GM21423 (cell line): ENCODE data around the gene PGK2.

ENCODE experiments used
- ATAC-seq: cut with Tn5 transposase; IDR thresholded peaks from one replicate; pipeline ENCODE4 v1.9.1; 2021; ENCODE audit warnings: mild to moderate bottlenecking, moderate library complexity; ENCODE audit not compliant: unreplicated experiment

PGK2 gene

DNA sequence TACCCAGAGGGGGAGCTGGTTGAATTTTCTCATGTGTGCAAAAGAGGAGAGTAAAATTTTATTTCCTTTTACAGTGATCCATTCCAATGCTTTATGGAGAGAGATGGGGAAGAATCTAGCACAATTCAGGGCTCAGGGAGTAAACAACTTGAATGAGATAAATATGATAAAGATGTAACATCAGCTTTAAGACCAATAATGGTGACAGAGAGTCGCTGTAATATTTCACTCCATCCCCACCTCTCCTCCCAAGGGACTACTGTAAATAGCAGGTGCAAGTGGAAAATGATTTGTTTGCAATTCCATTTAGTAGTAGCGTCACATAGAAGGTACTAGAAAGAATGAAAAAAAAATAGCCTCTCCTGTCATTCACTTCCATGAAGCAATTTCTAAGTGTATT is 47.7 kb downstream of the PGK2 start:
- no peak for ATAC-seq

DNA sequence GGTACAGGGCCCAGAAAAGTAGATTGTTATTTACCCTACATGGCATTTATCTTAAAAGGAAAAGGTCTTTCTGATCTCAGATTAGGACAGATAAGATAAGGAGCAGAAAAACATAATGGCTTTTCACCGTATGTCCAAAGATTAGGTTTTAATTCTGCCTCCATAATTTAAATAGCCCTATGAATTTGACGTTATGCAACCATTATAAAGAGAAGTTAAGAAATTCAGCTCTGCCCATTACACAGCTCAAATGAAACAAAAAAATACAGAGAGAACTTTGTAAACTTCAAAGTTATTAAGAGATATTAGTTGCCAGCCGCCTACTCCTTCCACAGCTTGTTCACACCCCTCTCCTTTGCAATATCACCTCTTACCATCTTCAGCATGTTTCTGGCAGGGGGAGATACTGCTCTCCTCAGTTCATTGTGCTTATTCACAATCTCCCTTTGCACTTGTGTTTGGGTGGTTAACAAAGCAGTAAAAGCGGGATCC is 51.0 kb downstream of the PGK2 start:
- ATAC-seq: no peak
